NOMO-1 (cell line): Measurements from ENCODE around the gene SF3B1.
"Not testable (repeated sequence)": the region's sequence is repeated elsewhere in the genome, so short reads cannot be mapped to it uniquely, and the experiment has no call there.

Source experiments
- DNase-seq, 2 experiments: peaks; one replicate each; lab custom pipeline; 2025; ENCODE audit not compliant: unreplicated experiment in 2 of 2; lab: John Stamatoyannopoulos, UW

The SF3B1 gene

DNA sequence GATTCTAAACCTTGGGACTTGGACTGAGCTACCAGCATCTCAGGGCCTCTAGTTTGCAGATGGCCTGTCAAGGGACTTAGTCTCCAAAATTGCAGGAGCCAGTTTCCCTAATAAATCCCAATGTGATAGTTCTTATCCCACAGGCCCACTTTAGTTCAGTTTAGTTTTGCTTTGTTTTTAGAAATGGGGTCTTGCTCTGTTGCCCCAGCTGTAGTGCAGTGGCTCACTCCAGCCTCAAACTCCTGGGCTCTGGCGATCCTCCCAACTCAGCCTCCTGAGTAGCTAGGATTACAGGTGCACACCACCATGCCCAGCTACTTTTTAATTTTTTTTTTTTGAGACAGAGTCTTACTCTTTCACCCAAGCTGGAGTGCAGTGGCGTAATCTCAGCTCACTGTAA is 2.6 kb upstream of the SF3B1 start:
- no peak for DNase-seq

GRCh38 chr2:197435598-197436420 is 981 bp upstream of the SF3B1 start:
- DNase-seq: peak; percentile 7 to 16

DNA sequence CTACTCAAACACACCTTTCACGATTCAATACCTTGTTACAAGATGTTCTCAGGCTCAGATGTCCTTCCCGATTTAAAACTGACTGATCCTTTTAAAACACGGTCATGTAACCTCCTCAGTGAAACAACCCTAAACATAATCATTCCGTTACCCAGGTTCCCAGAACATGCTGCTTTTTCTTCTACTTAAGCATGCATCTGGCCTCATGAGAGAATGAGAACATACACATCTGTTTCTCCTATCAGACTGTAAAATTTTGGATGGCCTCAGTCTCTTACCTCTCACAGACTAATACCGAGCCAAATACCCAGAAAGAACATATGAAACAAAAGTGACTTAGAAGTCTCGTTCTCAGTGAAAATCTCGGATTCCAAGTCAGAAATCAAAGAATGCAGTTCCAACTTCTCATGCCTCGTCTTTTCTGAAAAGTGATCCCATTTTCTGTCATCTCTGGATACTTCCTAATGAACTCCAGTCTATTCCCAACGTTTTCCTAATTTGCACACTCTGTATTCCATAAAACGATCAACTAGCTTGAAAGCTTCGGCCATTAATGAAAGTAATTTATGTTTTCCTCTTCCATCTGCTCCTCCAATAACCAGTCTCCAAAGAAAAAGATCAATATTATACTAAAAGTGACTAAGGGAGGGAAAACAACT is 919 bp downstream of the SF3B1 start:
- no peak for DNase-seq

DNA sequence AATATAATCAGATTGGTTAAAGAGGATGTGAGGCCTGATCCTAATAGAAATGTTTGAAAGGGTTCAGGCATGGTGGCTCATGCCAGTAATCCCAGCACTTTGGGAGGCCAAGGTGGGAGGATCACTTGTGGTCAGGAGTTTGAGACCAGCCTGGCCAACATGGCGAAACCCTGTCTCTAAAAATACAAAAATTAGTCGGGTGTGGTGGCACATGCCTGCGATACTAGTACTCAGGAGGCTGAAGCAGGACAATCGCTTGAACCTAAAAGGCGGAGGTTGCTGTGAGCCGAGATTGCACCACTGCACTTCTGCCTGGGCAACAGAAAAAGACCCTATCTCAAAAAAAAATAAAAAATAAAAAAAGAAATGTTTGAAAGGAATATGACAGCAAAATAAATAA is 2.3 kb downstream of the SF3B1 start:
- DNase-seq: not testable (repeated sequence)

DNA sequence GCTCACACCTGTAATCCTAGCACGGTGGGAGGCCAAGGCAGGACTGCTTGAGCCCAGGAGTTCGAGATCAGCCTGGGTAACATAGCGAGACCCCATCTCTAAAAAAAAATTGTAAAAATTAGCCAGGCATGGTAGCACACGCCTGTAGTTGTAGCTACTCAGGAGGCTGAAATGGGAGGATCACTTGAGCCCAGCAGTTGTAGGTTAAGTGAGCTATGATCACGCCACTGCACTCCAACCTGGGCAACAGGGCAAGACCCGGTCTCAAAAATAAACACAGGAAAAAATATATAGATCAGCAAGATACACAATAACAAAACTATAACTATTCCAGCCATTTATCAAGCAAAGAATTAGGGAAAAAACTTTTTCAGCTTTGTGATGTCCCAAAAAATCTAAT is 3.0 kb downstream of the SF3B1 start:
- no peak for DNase-seq

DNA sequence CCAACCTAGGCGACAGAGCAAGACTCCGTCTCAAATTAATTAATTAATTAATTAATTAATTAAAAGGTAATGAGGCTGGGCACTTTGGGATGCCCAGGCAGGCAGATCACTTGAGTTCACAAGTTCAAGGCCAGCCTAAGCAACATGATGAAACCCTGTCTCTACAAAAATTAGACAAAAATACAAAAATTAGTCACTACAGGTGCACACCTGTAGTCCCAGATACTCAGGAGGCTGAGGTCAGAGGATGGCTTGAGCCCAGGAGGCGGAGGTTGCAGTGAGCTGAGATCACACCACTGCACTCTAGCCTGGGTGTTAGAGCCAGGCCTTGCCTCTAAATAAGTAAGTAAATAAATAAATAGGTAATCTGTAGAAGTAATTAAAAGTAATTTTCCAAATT is 6.8 kb downstream of the SF3B1 start:
- no peak for DNase-seq

- DNase-seq: no peak
These were observed 7.9 kb downstream of the SF3B1 start for GRCh38 chr2:197426723-197427603.

DNA sequence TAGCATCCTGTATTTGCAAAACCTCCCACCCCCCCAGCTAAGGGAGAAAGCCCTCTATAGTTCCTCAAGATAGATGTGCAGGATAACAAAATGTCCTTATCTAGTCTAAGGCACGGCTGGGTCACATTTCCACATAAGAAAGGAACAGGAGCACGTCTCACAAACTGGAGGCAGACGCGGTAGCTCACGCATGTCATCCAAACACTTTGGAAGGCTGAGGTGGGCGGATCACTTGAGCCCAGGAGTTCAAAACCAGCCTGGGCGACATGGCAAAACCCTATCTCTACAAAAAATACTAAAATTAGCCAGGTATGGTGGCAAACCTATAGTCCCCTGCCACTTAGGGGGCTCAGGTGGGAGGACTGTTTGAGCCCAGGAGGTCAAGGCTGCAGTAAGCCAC is 9.3 kb downstream of the SF3B1 start:
- no peak for DNase-seq

DNA sequence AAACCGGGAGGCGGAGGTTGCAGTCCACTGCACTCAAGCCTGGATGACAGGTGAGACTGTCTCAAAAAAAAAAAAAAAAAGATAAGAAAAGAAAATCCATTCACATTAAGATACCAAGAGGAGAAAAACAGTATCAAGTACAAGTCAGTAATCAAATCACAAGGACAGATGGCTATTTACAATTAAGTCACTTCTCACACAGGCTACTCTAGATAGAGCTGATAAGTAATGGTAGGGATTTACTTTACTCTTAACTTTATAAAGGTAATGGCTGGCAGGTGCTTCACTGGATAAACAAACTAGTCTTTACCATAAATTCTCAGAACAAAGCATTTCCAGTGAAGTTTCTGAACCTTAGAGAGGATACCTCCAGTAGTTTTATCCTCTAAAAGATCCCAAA is 11.5 kb downstream of the SF3B1 start:
- no peak for DNase-seq

- no peak for DNase-seq
These were observed 15.4 kb downstream of the SF3B1 start for GRCh38 chr2:197419438-197419837.

DNA sequence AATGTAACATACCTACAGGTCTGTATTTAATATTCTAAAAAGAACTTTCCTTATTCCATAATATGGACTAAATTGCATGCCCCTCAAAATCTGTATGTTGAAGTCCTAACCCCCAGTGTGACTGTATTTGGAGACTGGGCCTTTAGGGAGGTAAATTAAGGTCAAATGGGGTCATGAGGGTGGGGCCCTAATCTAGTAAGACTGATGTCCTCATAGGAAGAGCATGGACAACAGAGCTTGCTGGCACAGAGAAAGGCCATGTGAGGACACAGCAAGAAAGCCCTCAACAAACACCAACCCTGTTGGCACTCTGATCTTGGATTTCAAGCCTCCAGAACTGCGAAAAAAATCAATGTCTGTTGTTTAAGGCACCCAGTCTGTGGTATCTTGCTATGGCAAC is 18.6 kb downstream of the SF3B1 start:
- DNase-seq: no peak

DNA sequence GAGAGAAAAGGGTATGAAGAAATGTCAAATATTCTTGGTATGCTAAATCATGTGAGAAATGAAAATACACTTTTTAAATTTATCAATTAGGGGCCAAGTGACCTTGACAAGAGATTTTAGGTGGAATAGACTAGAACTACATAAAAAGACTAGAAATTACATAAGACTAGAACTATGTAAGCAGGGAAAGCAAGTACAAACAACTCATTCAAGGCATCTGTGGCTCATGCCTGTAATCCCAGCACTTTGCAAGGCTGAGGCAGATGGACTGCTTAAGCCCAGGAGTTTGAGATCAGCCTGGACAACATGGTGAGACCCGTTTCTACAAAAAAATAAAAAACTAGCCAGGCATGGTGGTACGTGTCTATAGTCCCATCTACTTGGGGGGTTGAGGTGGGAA is 20.3 kb downstream of the SF3B1 start:
- no peak for DNase-seq

DNA sequence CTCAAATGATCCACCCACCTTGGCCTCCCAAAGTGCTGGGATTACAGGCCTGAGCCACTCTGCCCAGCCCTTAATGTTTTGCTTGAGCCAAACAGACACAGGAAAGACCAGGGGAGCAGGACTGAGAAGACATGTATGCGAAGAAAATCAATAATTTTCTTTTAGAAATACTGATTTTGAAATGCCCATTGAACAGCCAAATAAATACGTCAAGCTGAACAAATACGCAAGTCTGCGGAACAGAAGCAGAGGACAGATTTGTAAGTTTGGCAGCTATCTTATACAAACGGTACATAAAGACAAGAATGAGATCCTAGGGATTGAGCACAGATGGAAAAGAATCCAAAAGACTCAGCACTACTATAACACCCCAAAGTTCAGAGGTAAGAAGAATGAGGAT is 20.8 kb downstream of the SF3B1 start:
- DNase-seq: no peak

- DNase-seq: no peak
These were observed 29.2 kb downstream of the SF3B1 start for GRCh38 chr2:197405582-197405981.

DNA sequence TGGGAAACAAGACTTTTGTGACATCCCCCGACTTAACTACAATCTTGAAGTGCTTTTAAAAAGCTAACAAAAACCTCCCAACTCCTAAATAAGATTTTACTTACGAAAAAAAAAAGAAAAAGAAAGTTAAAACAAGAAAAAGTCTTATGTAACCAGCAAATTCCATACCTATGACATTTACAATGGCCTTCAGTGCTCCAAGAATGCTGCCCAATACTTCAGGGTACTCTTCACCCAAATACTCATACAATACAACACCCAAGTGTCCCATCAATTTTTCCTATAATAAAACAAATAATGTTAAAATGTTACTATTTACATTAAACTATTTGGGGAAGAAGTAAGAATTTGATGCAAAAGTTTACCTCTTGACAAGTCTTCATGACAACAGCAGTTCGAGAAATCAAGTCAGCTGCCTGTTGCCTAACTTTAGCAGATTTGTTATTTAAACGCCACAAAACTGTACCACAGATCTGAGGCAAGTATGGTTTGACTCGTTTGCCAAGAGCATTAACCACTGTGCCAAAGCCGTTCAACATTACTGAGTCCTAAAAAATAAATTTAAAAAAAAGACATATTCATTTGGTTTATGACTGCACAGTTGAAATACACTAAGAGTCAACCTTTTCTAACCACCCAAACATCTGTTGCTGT is 34.8 kb downstream of the SF3B1 start:
- no peak for DNase-seq

DNA sequence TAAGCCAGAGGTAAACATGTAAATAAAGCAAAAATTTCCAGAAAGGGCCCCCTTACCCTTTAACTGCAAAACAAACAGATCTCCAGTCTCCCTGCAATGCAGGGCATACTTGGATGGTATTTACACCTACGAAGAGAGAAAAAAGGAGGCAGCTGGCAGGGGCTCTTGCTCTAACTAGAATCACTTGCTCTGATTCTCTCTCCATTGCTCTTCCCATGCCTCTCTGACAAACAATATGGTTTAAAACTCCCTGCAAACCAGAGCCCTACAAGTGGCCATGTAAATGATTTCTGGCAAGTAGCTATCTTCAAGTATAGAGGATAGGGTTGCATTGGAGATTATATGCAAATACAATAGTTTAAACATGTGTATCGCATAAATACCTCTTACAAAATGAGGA is 35.9 kb downstream of the SF3B1 start:
- no peak for DNase-seq

- no peak for DNase-seq
These were observed 43.6 kb downstream of the SF3B1 start for GRCh38 chr2:197391220-197391717.

GRCh38 chr2:197388866-197389587 is 45.8 kb downstream of the SF3B1 start:
- DNase-seq: no peak

DNA sequence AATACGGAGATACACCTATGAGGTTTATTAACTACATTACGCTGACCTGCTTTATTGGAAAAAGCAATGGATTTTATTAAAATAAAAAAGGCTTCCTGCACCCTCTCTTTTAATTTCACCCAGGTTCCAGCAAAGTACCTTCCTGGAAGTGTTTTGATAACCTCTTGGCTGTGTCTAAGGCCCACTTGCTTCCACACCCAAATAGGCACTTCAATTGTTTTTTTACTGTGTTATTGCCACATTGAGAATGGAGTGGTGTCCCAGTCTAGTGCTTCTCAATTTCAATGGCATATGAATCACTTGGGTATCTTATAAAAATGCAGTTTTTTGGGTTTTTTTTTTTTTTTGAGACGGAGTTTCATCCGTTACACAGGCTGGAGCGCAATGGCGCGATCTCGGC is 47.6 kb downstream of the SF3B1 start:
- DNase-seq: no peak

- no peak for DNase-seq
These were observed 48.6 kb downstream of the SF3B1 start for GRCh38 chr2:197386242-197386641.
